GM23338 (cell line): Measurements from ENCODE around the gene ANGPT4.

ENCODE experiments used
- CREB1 ChIP-seq: fragments of 250-450 bp; sonication (Bioruptor Pico); IDR thresholded peaks from 2 replicates; pipeline ENCODE4 v1.5.0; 2020; ENCODE audit warnings: low read depth, mild to moderate bottlenecking, moderate library complexity
- CTCF ChIP-seq, 2 experiments: fragments of 200-600 bp in 1 of 2; sonication (generic) in 1 of 2; conservative IDR thresholded peaks; 2 replicates each; pipeline versions ENCODE4 v1.5.1 to v1.6.1; 2016 to 2017; ENCODE audit warnings: antibody characterized with exemption in 2 of 2, low read depth in 2 of 2, mild to moderate bottlenecking in 2 of 2, moderate library complexity in 1 of 2
- EZH2 ChIP-seq: fragments of 200-600 bp; sonication (generic); IDR thresholded peaks from one replicate; pipeline ENCODE4 v1.8.0; 2017; ENCODE audit warnings: antibody characterized with exemption, mild to moderate bottlenecking, low read depth; ENCODE audit not compliant: unreplicated experiment
- EZH2phosphoT487 ChIP-seq: fragments of 200-600 bp; sonication (generic); IDR thresholded peaks from one replicate; pipeline ENCODE4 v1.8.1; 2018; ENCODE audit warnings: antibody characterized with exemption; ENCODE audit not compliant: unreplicated experiment
- JUNB ChIP-seq: IDR thresholded peaks from one replicate; pipeline ENCODE4 v1.6.1; 2016; ENCODE audit warnings: antibody characterized with exemption; ENCODE audit not compliant: unreplicated experiment
- POLR2AphosphoS5 ChIP-seq: IDR thresholded peaks from 2 replicates; pipeline ENCODE4 v1.6.1; 2016; ENCODE audit warnings: antibody characterized with exemption, low read depth
- REST ChIP-seq: IDR thresholded peaks from one replicate; pipeline ENCODE4 v1.6.1; 2018; ENCODE audit warnings: antibody characterized with exemption; ENCODE audit not compliant: unreplicated experiment
- TF ChIP-seq, protein P1 (sequence below): IDR thresholded peaks from 2 replicates; pipeline ENCODE4 v1.6.1; 2016; ENCODE audit warnings: antibody characterized with exemption

DNA sequence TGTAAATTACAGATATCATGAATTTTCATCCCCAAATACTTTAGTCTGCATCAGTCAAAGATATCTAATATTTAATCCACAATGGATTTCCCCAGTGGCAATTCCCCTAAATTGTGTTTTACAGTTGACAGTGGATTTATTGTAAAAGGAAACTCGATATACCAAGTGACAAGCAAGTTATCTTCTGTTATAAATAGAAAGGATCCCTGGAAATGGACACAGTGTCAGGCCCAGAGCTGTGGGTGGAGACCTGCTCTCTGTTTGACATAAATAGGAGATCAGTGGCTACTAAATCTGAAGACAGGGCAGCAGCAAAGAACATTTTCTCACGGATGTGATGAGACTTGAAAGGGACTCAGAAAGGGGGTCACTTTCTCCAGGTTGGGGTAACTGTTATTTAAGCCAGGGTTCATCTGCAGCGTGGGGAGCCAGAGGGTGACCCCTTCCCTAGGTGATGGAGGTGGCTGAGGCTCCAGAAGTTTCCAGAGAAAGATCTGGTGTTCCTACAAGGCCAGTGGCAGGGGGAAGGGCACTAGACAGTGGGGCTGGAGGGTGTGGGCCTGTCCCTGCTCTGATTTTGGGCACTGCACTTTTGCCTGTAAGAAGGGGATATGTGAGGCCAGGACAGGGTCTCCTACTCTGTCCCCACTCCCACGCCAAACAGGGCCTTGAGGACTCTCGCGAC, 94.9 kb downstream of the ANGPT4 start:
- TF ChIP-seq POLR2AphosphoS5 (no peak), EZH2 (no peak), CTCF (conservative IDR thresholded peaks at IDR 0.05; ENCODE audit: low read depth in 2 of 2) (no peak), EZH2phosphoT487 (no peak), CREB1 (CRISPR knock-in tag) (no peak), REST (no peak), JUNB (no peak)
- TF ChIP-seq, protein P1, sequence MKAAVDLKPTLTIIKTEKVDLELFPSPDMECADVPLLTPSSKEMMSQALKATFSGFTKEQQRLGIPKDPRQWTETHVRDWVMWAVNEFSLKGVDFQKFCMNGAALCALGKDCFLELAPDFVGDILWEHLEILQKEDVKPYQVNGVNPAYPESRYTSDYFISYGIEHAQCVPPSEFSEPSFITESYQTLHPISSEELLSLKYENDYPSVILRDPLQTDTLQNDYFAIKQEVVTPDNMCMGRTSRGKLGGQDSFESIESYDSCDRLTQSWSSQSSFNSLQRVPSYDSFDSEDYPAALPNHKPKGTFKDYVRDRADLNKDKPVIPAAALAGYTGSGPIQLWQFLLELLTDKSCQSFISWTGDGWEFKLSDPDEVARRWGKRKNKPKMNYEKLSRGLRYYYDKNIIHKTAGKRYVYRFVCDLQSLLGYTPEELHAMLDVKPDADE = no peak
